ENCODE measurements around the gene KDM8.

- TF ChIP-seq CTCF (IDR thresholded peaks at IDR 0.05; ENCODE audit: insufficient read depth, low read depth, low read length) (no peak), EZH2 (IDR thresholded peaks at IDR 0.05; ENCODE audit: insufficient read depth, low read length) (no peak)
These were observed 48.9 kb downstream of the KDM8 start for GRCh38 chr16:27252206-27252585.
